IPS-15b (cell line): ENCODE results near the gene MAP9.

ENCODE experiments used
- H3K27me3 ChIP-seq: one replicate; pipeline ENCODE4 v1.6.1; 2013; ENCODE audit warnings: low read length; ENCODE audit not compliant: control insufficient read depth, insufficient read depth
- H3K36me3 ChIP-seq: one replicate; pipeline ENCODE4 v1.6.1; 2013; ENCODE audit warnings: low read length; ENCODE audit not compliant: control insufficient read depth, insufficient read depth
- H3K4me1 ChIP-seq: one replicate; pipeline ENCODE4 v1.6.1; 2013; ENCODE audit warnings: mild to moderate bottlenecking, low read length; ENCODE audit not compliant: control insufficient read depth, insufficient read depth
- H3K4me3 ChIP-seq: one replicate; pipeline ENCODE4 v1.5.1; 2013; ENCODE audit warnings: low read depth, low read length
- H3K9ac ChIP-seq: one replicate; pipeline ENCODE4 v1.6.1; 2013; ENCODE audit warnings: low read depth, mild to moderate bottlenecking, low read length
- H3K9me3 ChIP-seq: one replicate; pipeline ENCODE4 v1.6.1; 2013; ENCODE audit warnings: mild to moderate bottlenecking, low read length; ENCODE audit not compliant: control insufficient read depth, insufficient read depth

The MAP9 gene

DNA sequence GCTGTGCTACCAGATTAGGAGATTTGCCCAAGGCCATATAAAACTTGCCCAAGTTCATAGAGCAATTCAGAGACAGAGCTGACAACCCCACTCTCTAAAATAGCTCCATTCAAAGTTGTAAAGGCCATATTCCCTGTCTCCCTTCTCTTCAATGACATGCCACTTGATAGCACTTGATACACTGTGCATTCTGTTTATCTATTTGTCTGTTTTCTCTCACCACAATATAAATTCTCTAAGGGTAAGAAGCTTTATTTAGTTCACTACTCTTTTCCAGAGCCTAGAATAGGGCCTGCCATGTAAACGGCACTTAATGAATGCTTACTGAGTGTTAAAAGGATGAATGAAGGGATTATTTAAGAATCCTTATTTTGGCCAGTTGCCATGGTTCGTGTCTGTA lies 24.1 kb upstream of the MAP9 start:
- no peak overlapping the region for H3K4me3 ChIP-seq
- H3K4me1 ChIP-seq, result no peaks in the 10 kb centered on the region
- peaks cover 9% of the 10 kb centered on the region for H3K27me3 ChIP-seq
- no peaks in the 10 kb centered on the region for H3K9me3 ChIP-seq
- H3K36me3 ChIP-seq, result no peaks in the 10 kb centered on the region
- H3K9ac ChIP-seq, result no peak overlapping the region

DNA sequence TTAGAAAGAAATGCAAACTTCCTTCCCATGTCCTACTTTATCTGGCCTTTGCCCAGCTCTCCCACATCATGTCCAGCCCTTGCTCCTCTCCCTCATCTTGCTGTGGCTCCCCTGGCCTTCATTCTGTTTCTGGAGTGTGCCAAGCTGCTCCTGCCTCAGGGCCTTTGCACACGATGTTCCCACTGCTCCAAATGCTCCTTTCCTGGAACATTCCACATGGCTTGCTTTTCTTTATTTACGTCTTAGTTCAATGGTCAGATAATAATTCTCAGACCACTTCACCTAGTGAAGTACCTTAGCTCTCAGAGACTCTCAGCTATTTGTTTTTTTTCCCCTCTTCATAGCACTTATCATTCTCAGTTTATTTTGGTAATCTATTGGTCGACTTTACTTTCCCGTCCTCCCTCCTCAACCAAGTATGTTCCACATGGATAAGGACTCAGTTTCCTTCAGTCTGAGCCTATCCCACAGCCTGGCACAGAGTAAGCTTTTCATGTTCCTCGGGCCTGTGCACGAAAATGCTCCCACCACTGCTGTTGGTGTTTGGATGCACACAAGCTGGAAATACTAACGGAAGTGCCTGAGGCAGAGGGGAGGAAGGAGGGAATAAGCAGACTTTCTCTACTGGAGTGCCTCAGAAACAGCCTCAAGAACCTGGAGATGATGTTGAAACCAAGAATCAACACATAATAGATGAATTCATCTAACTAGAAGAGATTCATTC lies 23.4 kb upstream of the MAP9 start:
- Histone ChIP-seq H3K27me3 (peaks cover 9% of the 10 kb centered on the region), H3K9me3 (no peaks in the 10 kb centered on the region), H3K9ac (no peak overlapping the region), H3K4me1 (no peaks in the 10 kb centered on the region), H3K4me3 (no peak overlapping the region), H3K36me3 (no peaks in the 10 kb centered on the region)

DNA sequence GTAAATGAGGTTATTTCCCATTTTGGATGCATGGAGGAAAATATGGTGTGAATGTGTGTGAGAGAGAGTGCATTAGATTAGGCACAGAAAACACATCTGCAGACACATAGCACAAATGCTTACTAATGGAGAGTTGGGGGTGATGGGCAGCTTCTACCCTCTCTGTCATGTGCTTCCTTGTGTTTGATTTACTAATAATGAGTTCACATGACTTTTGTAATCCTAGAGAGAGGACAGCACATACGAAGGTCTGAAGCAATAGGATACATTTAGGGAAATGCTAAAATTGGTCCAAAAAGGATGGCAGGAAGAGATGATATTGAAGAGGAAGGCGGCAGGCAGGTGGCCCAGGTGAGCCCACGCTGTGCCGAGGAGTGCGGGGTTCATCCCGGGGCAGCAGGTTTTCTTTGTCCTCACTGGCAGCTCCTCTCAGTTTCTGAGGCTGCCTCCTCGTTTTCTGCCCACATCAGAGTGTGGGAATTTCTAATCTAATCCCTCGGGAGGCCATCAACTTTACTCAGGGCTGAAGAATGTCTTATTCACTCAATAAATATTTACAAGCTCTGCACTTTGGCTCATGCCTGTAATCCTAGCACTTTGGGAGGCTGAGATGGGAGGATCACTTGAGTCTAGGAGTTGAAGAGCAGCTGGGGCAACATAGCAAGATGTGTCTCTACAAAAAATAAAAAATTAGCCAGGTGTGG lies 15.9 kb upstream of the MAP9 start:
- Histone ChIP-seq H3K4me1 (no peaks in the 10 kb centered on the region), H3K36me3 (no peaks in the 10 kb centered on the region), H3K4me3 (no peak overlapping the region), H3K9ac (no peak overlapping the region), H3K27me3 (no peaks in the 10 kb centered on the region), H3K9me3 (no peaks in the 10 kb centered on the region)

DNA sequence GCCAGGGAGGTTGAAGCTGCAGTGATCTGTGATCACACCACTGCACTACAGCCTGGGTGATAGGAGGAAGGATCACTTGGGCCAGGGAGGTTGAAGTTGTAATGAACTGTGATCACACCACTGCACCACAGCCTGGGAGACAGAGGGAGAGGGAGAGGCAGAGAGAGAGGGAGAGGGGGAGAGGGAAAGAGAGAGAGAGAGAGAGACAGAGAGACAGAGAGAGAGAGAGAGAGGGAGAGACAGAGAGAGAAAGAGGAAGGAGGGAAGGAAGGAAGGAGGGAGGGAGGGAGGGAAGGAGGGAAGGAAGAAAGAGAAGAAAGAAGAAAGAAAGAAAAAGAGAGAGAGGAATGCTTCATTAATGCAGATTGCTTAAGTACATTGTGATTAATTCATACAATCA lies 15.2 kb upstream of the MAP9 start:
- Histone ChIP-seq H3K4me3 (no peak overlapping the region), H3K9ac (no peak overlapping the region), H3K4me1 (no peaks in the 10 kb centered on the region), H3K36me3 (no peaks in the 10 kb centered on the region), H3K27me3 (no peaks in the 10 kb centered on the region), H3K9me3 (no peaks in the 10 kb centered on the region)

DNA sequence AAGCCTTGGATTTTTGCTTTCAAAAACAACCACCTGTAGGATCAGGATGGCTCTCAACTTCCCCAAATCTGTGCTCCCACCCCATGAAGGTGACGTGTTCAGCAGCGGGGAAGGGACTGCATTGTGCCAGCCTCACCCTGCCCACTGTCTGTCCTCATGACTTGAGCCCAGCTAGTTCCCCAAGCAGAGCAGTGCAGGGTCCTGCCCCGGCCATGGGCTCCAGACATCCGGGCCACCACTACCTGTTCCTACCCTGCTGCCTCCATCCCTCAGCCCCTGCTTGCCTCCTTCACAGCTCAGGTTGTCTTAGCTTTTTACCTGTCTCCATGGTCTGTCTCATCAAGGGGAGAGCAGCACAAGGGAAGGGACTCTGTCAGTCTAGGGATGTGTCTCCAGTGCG lies 11.4 kb upstream of the MAP9 start:
- no peak overlapping the region for H3K9ac ChIP-seq
- H3K4me3 ChIP-seq, result no peak overlapping the region
- H3K36me3 ChIP-seq, result no peaks in the 10 kb centered on the region
- H3K9me3 ChIP-seq, result no peaks in the 10 kb centered on the region
- no peaks in the 10 kb centered on the region for H3K27me3 ChIP-seq
- no peaks in the 10 kb centered on the region for H3K4me1 ChIP-seq

DNA sequence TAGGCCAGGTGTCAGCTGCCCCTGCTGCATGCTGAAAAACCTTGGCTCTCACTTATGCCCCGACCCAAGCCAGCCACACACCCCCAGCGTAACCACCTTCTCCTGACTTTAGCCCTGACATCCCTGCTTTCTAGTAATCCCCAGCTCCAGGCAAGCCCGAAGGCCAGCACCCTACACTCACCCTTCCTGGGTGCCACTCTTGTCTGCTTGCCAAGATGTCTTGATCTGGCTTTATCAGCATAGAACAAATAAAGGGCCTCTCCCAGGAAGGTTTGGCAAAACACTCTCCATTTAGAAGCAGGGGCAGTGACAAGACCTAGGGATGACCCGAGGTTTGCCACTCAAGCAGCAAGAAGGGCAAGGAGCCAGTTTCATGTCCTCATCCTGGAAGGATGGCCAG lies 6.8 kb upstream of the MAP9 start:
- Histone ChIP-seq H3K27me3 (peaks cover 2% of the 10 kb centered on the region), H3K4me1 (no peaks in the 10 kb centered on the region), H3K4me3 (no peak overlapping the region), H3K36me3 (no peaks in the 10 kb centered on the region), H3K9ac (no peak overlapping the region), H3K9me3 (no peaks in the 10 kb centered on the region)

DNA sequence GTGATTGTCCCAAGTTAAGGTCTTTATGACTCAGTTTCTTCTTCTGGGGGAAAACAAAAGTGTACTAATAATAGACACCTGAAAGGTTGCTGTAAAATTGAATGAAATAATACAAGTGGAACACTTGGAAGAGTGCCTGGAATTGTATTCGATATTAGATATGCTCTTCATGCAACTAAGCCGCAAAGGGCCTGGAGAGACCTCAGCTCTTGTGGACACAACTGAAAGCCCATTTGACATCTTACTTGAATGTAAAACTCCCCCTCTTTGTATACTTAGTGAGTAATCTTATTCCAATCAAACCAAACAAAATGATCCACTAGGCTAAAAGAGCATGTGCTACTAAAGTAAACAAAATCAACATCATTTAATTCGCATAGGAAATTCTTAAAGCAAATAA lies 511 bp upstream of the MAP9 start:
- no peaks in the 10 kb centered on the region for H3K9me3 ChIP-seq
- H3K36me3 ChIP-seq, result no peaks in the 10 kb centered on the region
- peak overlapping the region; percentile 33 for H3K4me3 ChIP-seq
- no peaks in the 10 kb centered on the region for H3K4me1 ChIP-seq
- peaks cover 2% of the 10 kb centered on the region for H3K27me3 ChIP-seq
- H3K9ac ChIP-seq, result no peak overlapping the region

DNA sequence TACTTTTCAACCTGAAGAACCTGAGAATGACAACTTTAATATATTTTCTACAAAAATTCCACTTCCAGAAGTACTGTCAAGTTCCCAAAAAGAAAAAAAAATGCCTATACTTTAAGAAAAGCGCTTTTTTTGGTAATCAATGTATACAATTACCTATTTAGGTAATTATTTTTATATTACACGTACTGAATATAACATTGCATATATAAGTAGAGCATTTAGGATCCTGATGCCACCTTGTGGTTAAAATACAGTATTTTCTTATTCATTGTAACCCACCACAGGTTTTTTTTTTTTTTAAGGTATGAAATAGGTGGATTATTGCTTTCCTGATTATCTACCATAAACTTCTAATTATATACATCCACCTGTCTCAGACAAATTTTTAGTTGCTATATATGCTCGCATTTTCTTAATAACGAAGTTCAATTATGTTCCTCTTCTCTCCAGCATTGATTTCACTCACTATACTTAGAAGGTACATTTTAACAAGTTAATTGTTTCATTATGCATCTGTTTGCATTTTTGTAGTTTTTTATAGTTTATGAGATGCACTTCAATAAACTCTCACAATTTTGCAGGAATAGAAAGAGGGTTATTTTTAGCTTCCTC lies 5.2 kb downstream of the MAP9 start:
- Histone ChIP-seq H3K9me3 (no peaks in the 10 kb centered on the region), H3K9ac (no peak overlapping the region), H3K36me3 (no peaks in the 10 kb centered on the region), H3K27me3 (no peaks in the 10 kb centered on the region), H3K4me3 (no peak overlapping the region), H3K4me1 (no peaks in the 10 kb centered on the region)

DNA sequence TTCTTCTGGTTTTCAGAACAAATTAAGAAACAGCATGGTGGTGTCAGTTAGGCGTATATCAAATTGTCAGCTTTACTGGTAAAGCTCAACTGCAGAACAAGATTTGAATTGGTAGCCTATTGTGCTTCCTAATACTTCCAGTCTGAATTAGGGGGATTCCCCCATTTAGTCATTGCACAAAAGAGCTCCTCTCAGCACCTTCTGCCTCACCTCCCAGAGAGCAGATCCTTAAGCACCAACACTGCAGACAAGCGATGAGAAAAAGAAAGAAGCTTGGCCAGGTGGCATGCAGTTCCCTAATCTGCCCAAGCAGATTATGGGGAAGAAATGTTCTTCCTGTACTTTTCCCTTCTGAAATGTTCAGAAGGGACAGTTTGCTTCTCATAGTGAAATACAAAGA lies 9.2 kb downstream of the MAP9 start:
- no peaks in the 10 kb centered on the region for H3K27me3 ChIP-seq
- no peaks in the 10 kb centered on the region for H3K9me3 ChIP-seq
- H3K4me1 ChIP-seq, result no peaks in the 10 kb centered on the region
- no peaks in the 10 kb centered on the region for H3K36me3 ChIP-seq
- no peak overlapping the region for H3K4me3 ChIP-seq
- no peak overlapping the region for H3K9ac ChIP-seq

DNA sequence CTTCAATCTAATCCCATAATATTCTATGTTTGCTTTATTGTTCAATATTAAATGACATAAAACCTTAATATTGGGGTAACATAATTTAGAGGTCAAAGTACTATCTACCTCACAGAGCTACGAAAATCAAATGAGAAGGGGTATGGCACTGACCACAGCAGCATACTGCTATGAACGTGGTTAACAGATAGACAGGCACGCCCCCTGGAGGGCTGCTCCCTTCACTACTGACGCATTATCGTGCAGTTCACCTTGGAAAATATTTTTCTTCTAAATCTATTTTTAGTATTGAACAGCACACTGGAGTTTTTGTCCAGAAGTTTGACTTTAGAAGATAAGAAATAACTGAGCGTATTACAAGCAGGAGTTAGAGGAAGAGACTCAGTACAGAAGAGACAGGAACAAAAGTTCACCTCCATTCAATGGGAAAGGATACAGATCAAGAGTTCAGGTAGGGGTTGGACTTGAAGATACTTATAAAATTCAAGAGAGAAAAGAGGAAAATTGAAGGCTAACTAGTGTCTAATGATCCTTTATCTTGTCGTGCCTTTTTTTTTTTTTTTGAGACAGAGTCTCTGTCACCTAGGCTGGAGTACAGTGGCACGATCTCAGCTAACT lies 22.7 kb downstream of the MAP9 start:
- Histone ChIP-seq H3K27me3 (no peaks in the 10 kb centered on the region), H3K4me1 (no peaks in the 10 kb centered on the region), H3K9me3 (no peaks in the 10 kb centered on the region), H3K36me3 (no peaks in the 10 kb centered on the region), H3K4me3 (no peak overlapping the region), H3K9ac (no peak overlapping the region)

DNA sequence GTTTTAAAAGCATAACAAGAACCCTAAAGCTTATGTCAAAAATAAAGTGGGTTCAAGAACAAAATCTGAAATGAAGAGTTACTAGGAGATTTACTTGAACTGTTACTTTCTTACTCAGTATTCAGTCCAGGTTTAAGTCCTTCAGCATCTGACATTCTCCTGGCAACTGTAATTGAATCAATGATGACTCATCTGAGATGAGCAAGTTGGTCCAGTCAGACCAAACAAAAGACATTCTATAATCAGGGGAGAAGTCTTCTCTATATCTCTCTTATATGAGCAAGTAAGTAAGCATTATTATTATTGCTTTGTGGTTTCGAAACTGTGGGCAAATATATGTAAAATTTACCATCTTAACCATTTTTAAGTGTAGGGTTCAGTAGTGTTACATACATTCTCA lies 34.6 kb downstream of the MAP9 start:
- Histone ChIP-seq H3K36me3 (no peaks in the 10 kb centered on the region), H3K4me1 (no peaks in the 10 kb centered on the region), H3K27me3 (no peaks in the 10 kb centered on the region), H3K4me3 (no peak overlapping the region), H3K9me3 (no peaks in the 10 kb centered on the region), H3K9ac (no peak overlapping the region)

DNA sequence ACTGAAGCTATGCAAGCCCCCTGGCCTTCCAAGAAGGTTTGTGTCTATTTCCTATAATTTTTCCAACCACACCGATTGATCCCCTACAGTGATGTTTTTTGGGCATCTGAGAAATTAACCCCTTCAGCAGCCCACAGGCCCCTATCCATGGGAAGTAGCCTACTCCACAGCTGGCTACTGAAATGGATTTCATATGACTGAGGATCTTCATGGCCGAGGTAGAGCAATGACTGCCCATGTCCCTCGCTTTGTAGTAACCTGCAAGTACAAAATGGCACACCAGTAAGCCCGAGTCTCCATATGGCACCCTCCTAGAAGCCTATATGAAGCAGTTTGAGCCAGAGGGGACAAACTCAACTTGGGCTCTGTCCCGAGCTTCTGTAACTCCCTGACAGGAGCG lies 36.8 kb downstream of the MAP9 start:
- Histone ChIP-seq H3K36me3 (no peaks in the 10 kb centered on the region), H3K9me3 (no peaks in the 10 kb centered on the region), H3K4me1 (no peaks in the 10 kb centered on the region), H3K9ac (no peak overlapping the region), H3K27me3 (no peaks in the 10 kb centered on the region), H3K4me3 (no peak overlapping the region)
